Keratinocyte (primary cell): ENCODE results near the gene PCDHB7.

Experiments used
- EZH2 ChIP-seq: IDR thresholded peaks from one replicate; pipeline ENCODE4 v1.6.1; 2012; ENCODE audit warnings: inconsistent platforms, mild to moderate bottlenecking, low read length, moderate library complexity
- TF ChIP-seq, protein P1 (sequence below), 3 experiments: IDR thresholded peaks in 1 of 3; conservative IDR thresholded peaks in 1 of 3; optimal IDR thresholded peaks in 1 of 3; 2 replicates in 2 of 3; 3 replicates in 1 of 3; pipeline versions ENCODE3 to v1.5.1; 2011; ENCODE audit warnings: low read length in 3 of 3, mild to moderate bottlenecking in 3 of 3, moderate library complexity in 2 of 3, control low read depth in 1 of 3, inconsistent platforms in 1 of 3; ENCODE audit not compliant: insufficient read depth in 2 of 3; ENCODE audit errors: extremely low read depth in 1 of 3

DNA sequence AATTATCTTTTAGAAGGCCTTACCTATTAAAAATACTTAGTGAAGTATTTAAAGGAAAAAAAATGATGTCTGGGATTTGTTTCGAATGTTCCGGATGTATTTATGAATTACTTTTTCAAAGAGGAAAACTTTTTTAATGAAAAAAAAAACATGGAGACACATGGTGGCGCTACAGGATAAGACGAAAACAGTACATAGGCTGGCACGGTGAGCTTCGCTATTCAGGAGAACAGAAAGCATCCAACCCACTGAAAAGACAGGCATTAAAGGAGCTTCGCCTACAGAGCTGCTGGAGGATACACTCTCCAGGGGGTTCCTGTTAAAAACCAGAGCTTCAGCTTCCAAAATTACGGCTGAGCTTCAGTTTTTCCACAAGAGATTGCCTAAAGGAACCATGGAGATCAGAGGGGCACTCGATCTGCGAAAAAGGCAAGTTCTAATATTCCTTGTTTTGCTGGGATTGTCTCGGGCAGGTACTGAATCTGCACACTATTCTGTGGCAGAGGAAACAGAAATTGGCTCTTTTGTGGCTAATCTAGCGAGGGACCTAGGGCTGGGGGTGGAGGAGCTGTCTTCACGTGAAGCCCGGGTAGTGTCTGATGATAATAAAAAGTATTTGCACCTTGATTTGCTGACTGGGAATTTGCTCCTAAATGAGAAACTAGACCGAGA is 50.8 kb downstream of the PCDHB7 start, which contains the start of gene PCDHB14:
- TF ChIP-seq, protein P1, sequence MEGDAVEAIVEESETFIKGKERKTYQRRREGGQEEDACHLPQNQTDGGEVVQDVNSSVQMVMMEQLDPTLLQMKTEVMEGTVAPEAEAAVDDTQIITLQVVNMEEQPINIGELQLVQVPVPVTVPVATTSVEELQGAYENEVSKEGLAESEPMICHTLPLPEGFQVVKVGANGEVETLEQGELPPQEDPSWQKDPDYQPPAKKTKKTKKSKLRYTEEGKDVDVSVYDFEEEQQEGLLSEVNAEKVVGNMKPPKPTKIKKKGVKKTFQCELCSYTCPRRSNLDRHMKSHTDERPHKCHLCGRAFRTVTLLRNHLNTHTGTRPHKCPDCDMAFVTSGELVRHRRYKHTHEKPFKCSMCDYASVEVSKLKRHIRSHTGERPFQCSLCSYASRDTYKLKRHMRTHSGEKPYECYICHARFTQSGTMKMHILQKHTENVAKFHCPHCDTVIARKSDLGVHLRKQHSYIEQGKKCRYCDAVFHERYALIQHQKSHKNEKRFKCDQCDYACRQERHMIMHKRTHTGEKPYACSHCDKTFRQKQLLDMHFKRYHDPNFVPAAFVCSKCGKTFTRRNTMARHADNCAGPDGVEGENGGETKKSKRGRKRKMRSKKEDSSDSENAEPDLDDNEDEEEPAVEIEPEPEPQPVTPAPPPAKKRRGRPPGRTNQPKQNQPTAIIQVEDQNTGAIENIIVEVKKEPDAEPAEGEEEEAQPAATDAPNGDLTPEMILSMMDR (optimal IDR thresholded peaks at IDR 0.05 in 1 of 3, IDR thresholded peaks at IDR 0.05 in 1 of 3, conservative IDR thresholded peaks at IDR 0.05 in 1 of 3; ENCODE audit: extremely low read depth in 1 of 3, insufficient read depth in 2 of 3, low read length in 3 of 3), result peak in 2 of 3 experiments; percentile 3 to 9
- TF ChIP-seq EZH2, result no peak
